Lower lobe of right lung (tissue), 2 donors: ENCODE data around the gene AKIRIN2. TPM values are rescaled to one million over a fixed set of nuclear protein-coding genes. Genes with fewer than 3 reads are reported as not detected.

Source experiments
- ATAC-seq, 2 donors: fragments of 200-7000 bp; cut with Tn5 transposase; one replicate each; pipeline ENCODE4 v1.9.1; 2020 to 2022; ENCODE audit warnings: mild to moderate bottlenecking in 2 of 2, moderate library complexity in 2 of 2
- DNase-seq: peaks from one replicate; pipeline ENCODE4 v3.0.0-alpha.2; 2020
- H3K27ac ChIP-seq: fragments of 200-600 bp; one replicate; pipeline ENCODE4 v1.8.0; 2022
- H3K27me3 ChIP-seq: fragments of 200-600 bp; one replicate; pipeline ENCODE4 v1.8.0; 2022; ENCODE audit warnings: low read depth
- H3K36me3 ChIP-seq: fragments of 200-600 bp; one replicate; pipeline ENCODE4 v1.8.0; 2022; ENCODE audit warnings: mild to moderate bottlenecking
- H3K4me1 ChIP-seq: fragments of 200-600 bp; one replicate; pipeline ENCODE4 v1.8.0; 2022
- H3K4me3 ChIP-seq: fragments of 200-600 bp; one replicate; pipeline ENCODE4 v1.8.0; 2022; ENCODE audit warnings: mild to moderate bottlenecking
- H3K9me3 ChIP-seq: fragments of 200-600 bp; one replicate; pipeline ENCODE4 v1.8.0; 2022
- intact Hi-C: fragments of 100-400 bp; cut with DNase I; formaldehyde crosslinking; loops from one replicate; pipeline ENCODE4 v1.11.0; 2022
- total RNA-seq: library from RNA; stranded (reverse); fragmentation: NEBNext Ultra II Directional; extraction: Animal tissue kit (Norgen Biotek cat#: 25700); gene quantifications from one replicate; pipeline ENCODE4 v1.2.1, GENCODE V29; 2021
- TF ChIP-seq, protein P1 (sequence below): fragments of 200-600 bp; IDR thresholded peaks from one replicate; pipeline ENCODE4 v1.8.0; 2022; ENCODE audit warnings: antibody characterized with exemption, mild to moderate bottlenecking
- donor health status: DM: no; HTN: yes; CAD: no; lungs with severe emphysema.

AKIRIN2 gene
- total RNA-seq, 1 donor from 2014 or later: 67.6 TPM

- ATAC-seq (no peak), DNase-seq (no peak)
- Histone ChIP-seq H3K27me3 (no peaks in the 10 kb centered on the region), H3K9me3 (no peaks in the 10 kb centered on the region), H3K36me3 (peaks cover 19% of the 10 kb centered on the region), H3K27ac (no peak overlapping the region), H3K4me1 (peaks cover 6% of the 10 kb centered on the region), H3K4me3 (no peak overlapping the region)
- TF ChIP-seq, protein P1, sequence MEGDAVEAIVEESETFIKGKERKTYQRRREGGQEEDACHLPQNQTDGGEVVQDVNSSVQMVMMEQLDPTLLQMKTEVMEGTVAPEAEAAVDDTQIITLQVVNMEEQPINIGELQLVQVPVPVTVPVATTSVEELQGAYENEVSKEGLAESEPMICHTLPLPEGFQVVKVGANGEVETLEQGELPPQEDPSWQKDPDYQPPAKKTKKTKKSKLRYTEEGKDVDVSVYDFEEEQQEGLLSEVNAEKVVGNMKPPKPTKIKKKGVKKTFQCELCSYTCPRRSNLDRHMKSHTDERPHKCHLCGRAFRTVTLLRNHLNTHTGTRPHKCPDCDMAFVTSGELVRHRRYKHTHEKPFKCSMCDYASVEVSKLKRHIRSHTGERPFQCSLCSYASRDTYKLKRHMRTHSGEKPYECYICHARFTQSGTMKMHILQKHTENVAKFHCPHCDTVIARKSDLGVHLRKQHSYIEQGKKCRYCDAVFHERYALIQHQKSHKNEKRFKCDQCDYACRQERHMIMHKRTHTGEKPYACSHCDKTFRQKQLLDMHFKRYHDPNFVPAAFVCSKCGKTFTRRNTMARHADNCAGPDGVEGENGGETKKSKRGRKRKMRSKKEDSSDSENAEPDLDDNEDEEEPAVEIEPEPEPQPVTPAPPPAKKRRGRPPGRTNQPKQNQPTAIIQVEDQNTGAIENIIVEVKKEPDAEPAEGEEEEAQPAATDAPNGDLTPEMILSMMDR: no peak
- intact Hi-C loops: no loop called here
Observed at GRCh38 chr6:87658516-87658915, 43.5 kb downstream of the AKIRIN2 start.

- DNase-seq (no peak), ATAC-seq (no peak)
- no peaks in the 10 kb centered on the region for H3K27me3 ChIP-seq
- no peak overlapping the region for H3K4me3 ChIP-seq
- intact Hi-C loops: no loop called here
- TF ChIP-seq, protein P1: no peak
- no peaks in the 10 kb centered on the region for H3K9me3 ChIP-seq
- H3K36me3 ChIP-seq: peaks cover 25% of the 10 kb centered on the region
- peaks cover 6% of the 10 kb centered on the region for H3K4me1 ChIP-seq
- no peak overlapping the region for H3K27ac ChIP-seq
Observed at GRCh38 chr6:87656857-87657256, 45.2 kb downstream of the AKIRIN2 start.

- peaks cover 25% of the 10 kb centered on the region for H3K36me3 ChIP-seq
Observed at GRCh38 chr6:87655824-87656223, 46.2 kb downstream of the AKIRIN2 start.

DNA sequence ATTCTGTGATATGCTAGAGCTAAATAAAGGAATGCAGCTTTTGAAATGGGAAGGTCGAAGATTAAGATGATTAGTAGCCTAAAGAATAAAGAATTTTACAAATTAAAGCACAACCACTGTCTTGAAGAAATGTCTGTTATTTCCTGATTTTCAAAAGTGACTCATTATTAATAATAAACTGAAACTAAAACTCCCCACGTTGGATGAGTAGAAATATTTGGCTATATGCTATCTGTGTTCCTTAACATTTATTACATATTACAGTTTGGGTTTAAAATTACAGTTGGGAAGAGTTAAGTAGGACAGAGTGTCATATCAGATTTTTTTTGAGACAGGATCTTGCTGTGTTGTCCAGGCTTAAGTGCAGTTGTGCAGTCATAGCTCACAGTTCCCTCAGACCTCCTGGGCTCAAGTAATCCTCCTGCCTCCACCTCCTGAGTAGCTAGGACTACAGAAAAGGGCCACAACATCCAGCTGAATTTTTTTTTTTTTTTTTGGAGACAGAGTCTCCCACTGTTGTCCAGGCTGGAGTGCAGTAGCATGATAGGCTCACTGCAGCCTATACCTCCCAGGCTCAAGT is 47.1 kb downstream of the AKIRIN2 start:
- no peak overlapping the region for H3K27ac ChIP-seq
- ATAC-seq (no peak), DNase-seq (no peak)
- intact Hi-C loops: no loop called here
- TF ChIP-seq, protein P1: no peak
- no peak overlapping the region for H3K4me3 ChIP-seq
- peaks cover 25% of the 10 kb centered on the region for H3K36me3 ChIP-seq
- H3K9me3 ChIP-seq: no peaks in the 10 kb centered on the region
- H3K27me3 ChIP-seq: no peaks in the 10 kb centered on the region
- H3K4me1 ChIP-seq: no peaks in the 10 kb centered on the region

More at GRCh38 chr6:87655824-87656223, 46.2 kb downstream of the AKIRIN2 start:
- Histone ChIP-seq H3K4me3 (no peak overlapping the region), H3K4me1 (peaks cover 6% of the 10 kb centered on the region), H3K27ac (no peak overlapping the region), H3K9me3 (no peaks in the 10 kb centered on the region), H3K27me3 (no peaks in the 10 kb centered on the region)
- TF ChIP-seq, protein P1: no peak
- DNase-seq: no peak
- ATAC-seq: no peak
- intact Hi-C loops: no loop called here

DNA sequence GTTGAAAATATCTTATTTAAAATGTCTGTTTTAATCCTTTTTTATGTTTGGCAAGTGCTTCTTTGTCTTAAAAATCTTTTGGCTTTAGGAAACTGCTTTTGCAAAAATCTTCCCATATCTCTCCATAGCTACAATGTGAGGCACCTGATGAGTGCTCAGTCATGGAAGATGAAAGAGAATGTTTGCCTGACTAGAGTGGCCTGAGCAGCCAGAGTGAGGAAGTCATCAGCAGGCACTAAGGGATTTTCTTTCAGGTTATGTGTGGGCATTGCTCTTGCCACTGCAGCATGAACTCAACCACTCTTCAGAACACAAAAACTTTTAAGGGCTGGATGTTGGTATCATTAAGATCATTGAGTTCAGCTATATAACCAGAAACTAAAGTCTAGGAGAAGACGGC is 47.9 kb downstream of the AKIRIN2 start:
- intact Hi-C loops: no loop called here
- H3K4me1 ChIP-seq: no peaks in the 10 kb centered on the region
- TF ChIP-seq, protein P1: no peak
- ATAC-seq (no peak), DNase-seq (no peak)
- no peak overlapping the region for H3K4me3 ChIP-seq
- H3K27ac ChIP-seq: no peak overlapping the region
- H3K27me3 ChIP-seq: no peaks in the 10 kb centered on the region
- H3K9me3 ChIP-seq: no peaks in the 10 kb centered on the region
- peaks cover 25% of the 10 kb centered on the region for H3K36me3 ChIP-seq
